Smooth muscle cell (in vitro differentiated cells): ENCODE measurements around the gene MYOG. TPM values are rescaled to one million over a fixed set of nuclear protein-coding genes. Genes with fewer than 3 reads are reported as not detected.

Experiments used
- DNase-seq: peaks from one replicate; lab custom pipeline; 2025; ENCODE audit not compliant: unreplicated experiment; lab: John Stamatoyannopoulos, UW
- H2AFZ ChIP-seq: fragments of 200-600 bp; sonication (generic); 2 replicates; pipeline ENCODE4 v1.6.0; 2016; ENCODE audit warnings: antibody characterized with exemption, low read depth, mild to moderate bottlenecking
- H3F3A ChIP-seq: fragments of 200-600 bp; sonication (generic); 2 replicates; pipeline ENCODE4 v1.6.0; 2017; ENCODE audit warnings: antibody characterized with exemption, low read depth
- H3K27ac ChIP-seq: fragments of 200-600 bp; sonication (generic); 2 replicates; pipeline ENCODE4 v1.5.1; 2016; ENCODE audit warnings: low read depth, mild to moderate bottlenecking
- H3K27me3 ChIP-seq: fragments of 200-600 bp; sonication (generic); 2 replicates; pipeline ENCODE4 v1.6.1; 2016; ENCODE audit warnings: low read depth, mild to moderate bottlenecking
- H3K36me3 ChIP-seq: fragments of 200-600 bp; sonication (generic); 2 replicates; pipeline ENCODE4 v1.5.1; 2016; ENCODE audit warnings: low read depth
- H3K4me1 ChIP-seq: fragments of 200-600 bp; sonication (generic); 2 replicates; pipeline ENCODE4 v1.5.1; 2016; ENCODE audit warnings: low read depth
- H3K4me2 ChIP-seq: fragments of 200-600 bp; sonication (generic); 2 replicates; pipeline ENCODE4 v1.6.0; 2016; ENCODE audit warnings: mild to moderate bottlenecking
- H3K4me3 ChIP-seq: fragments of 200-600 bp; sonication (generic); 2 replicates; pipeline ENCODE4 v1.5.1; 2016; ENCODE audit warnings: mild to moderate bottlenecking
- H3K79me2 ChIP-seq: fragments of 200-600 bp; sonication (generic); 2 replicates; pipeline ENCODE4 v1.6.0; 2016; ENCODE audit warnings: low read depth, mild to moderate bottlenecking
- H3K9ac ChIP-seq: fragments of 200-600 bp; sonication (generic); 2 replicates; pipeline ENCODE4 v1.6.0; 2016; ENCODE audit warnings: low read depth
- H3K9me3 ChIP-seq: fragments of 200-600 bp; sonication (generic); replicated peaks from 2 replicates; pipeline ENCODE4 v1.5.1; 2016; ENCODE audit warnings: low read depth
- H4K20me1 ChIP-seq: fragments of 200-600 bp; sonication (generic); 2 replicates; pipeline ENCODE4 v1.6.0; 2016; ENCODE audit warnings: low read depth
- WGBS: methylation state at CpG from one replicate; pipeline ENCODE4 v1.1.7; 2016; ENCODE audit warnings: low lambda C conversion rate; 5-methylcytosine and 5-hydroxymethylcytosine counted together
- polyA plus RNA-seq: library from polyadenylated mRNA; unstranded; fragments of >200 nt; fragmentation: Nextera tagmentation; extraction: Ambion mirVana; gene quantifications from 2 replicates; pipeline ENCODE4 v1.2.1, GENCODE V29; 2016
- total RNA-seq: library from RNA; depleted of rRNA; stranded (reverse); fragments of >200 nt; gene quantifications from 2 replicates; pipeline ENCODE4 v1.2.3, GENCODE V29; 2014
- TF ChIP-seq, protein P1 (sequence below): fragments of 200-600 bp; sonication (generic); IDR thresholded peaks from 2 replicates; pipeline ENCODE4 v1.5.1; 2017; ENCODE audit warnings: borderline replicate concordance, mild to moderate bottlenecking, antibody characterized with exemption; ENCODE audit not compliant: insufficient read depth, poor library complexity, severe bottlenecking

MYOG gene
- total and polyA plus RNA-seq, 2 experiments from 2014 or later = not detected

DNA sequence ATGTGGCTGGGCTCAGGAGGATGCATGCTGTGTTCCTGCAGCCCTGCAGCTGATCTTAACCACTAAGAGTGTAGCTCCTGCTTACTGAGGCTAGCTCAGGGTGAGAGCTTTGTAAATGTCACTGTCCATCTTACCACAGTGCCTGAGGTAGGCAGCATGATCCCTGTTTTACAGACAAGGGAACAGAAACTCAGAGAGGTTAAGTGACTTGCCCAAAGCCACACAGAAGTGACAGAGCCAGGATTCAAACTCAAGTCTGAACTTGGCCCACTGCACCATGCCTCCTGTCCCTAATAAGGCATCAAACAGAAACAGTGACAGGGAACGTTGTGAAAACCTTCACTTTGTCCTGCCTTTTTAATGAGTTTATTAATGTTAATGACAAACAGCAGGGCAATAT is 31.6 kb downstream of the MYOG start:
- 64% methylated on average over 1 of the region's 1 CpG for WGBS
- no peak overlapping the region for H2AFZ ChIP-seq

DNA sequence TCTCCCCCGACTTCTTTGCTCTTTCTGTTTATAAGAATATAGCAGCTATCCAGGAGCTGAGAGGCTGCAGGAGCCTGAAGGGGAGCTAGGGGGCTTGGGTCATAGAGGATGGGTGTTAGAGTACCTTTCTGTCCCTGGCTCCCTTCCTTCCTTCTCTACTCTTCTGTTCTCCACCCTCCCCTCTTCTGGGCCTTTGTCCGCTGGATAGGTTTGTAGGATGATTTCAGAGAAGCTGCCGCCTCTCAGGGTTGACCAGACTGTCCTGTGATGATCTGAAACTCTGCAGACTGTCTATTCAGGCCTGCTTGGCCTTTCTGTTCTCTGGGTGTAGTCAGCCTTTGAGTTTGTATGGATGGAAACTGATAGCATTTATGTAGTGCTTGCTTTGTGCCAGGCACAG is 33.2 kb downstream of the MYOG start:
- no peak overlapping the region for H2AFZ ChIP-seq
- no peaks in the 10 kb centered on the region for H3K36me3 ChIP-seq
- H3K4me2 ChIP-seq = no peak overlapping the region
- TF ChIP-seq, protein P1, sequence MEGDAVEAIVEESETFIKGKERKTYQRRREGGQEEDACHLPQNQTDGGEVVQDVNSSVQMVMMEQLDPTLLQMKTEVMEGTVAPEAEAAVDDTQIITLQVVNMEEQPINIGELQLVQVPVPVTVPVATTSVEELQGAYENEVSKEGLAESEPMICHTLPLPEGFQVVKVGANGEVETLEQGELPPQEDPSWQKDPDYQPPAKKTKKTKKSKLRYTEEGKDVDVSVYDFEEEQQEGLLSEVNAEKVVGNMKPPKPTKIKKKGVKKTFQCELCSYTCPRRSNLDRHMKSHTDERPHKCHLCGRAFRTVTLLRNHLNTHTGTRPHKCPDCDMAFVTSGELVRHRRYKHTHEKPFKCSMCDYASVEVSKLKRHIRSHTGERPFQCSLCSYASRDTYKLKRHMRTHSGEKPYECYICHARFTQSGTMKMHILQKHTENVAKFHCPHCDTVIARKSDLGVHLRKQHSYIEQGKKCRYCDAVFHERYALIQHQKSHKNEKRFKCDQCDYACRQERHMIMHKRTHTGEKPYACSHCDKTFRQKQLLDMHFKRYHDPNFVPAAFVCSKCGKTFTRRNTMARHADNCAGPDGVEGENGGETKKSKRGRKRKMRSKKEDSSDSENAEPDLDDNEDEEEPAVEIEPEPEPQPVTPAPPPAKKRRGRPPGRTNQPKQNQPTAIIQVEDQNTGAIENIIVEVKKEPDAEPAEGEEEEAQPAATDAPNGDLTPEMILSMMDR = no peak
- H3K4me3 ChIP-seq = no peak overlapping the region
- peaks cover 4% of the 10 kb centered on the region for H3K4me1 ChIP-seq
- H3F3A ChIP-seq = no peaks in the 10 kb centered on the region
- no peaks in the 10 kb centered on the region for H3K27me3 ChIP-seq
- WGBS = 91% methylated on average over 3 of the region's 3 CpGs
- H4K20me1 ChIP-seq = peaks cover 8% of the 10 kb centered on the region
- H3K27ac ChIP-seq = no peak overlapping the region
- DNase-seq = no peak
- no peaks in the 10 kb centered on the region for H3K79me2 ChIP-seq
- H3K9me3 ChIP-seq = no peaks in the 10 kb centered on the region
- no peak overlapping the region for H3K9ac ChIP-seq

More for the DNA sequence above, 31.6 kb downstream of the MYOG start:
- H3K27me3 ChIP-seq = no peaks in the 10 kb centered on the region
- no peak overlapping the region for H3K27ac ChIP-seq
- no peaks in the 10 kb centered on the region for H3K36me3 ChIP-seq
- no peak overlapping the region for H3K4me3 ChIP-seq
- H3K79me2 ChIP-seq = no peaks in the 10 kb centered on the region
- no peak overlapping the region for H3K4me2 ChIP-seq
- no peak for DNase-seq
- H3K4me1 ChIP-seq = peaks cover 4% of the 10 kb centered on the region
- TF ChIP-seq, protein P1 = no peak
- no peaks in the 10 kb centered on the region for H3F3A ChIP-seq
- H3K9me3 ChIP-seq = no peaks in the 10 kb centered on the region
- H4K20me1 ChIP-seq = no peaks in the 10 kb centered on the region
- H3K9ac ChIP-seq = no peak overlapping the region

DNA sequence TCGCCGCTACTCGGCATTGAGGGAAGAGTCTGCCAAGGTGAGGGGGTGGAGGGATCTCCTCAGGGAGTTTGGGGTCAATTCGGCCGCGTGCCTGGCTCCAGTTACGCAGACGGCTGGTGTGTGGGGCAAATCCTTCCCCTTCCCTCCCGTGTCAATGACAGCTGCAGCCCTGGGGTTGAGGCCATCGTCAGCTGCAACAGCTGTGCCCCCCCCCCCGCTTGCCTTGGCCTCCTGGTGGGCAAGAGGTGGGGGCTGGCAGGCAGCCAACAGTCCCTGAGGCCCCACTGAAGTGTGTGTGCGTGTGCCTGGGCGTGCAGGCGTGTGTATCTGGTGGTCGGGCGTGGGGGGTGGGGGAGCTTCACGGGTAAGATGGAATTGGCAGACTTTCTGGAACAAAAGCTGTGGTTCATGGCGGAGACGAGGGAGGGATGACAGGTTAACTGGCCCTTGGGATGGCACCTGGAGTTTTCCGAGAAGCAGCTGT is 33.9 kb downstream of the MYOG start:
- TF ChIP-seq, protein P1 = no peak
- peaks cover 2% of the 10 kb centered on the region for H3F3A ChIP-seq
- peaks cover 15% of the 10 kb centered on the region for H4K20me1 ChIP-seq
- no peak overlapping the region for H3K27ac ChIP-seq
- H2AFZ ChIP-seq = no peak overlapping the region
- H3K4me2 ChIP-seq = no peak overlapping the region
- no peaks in the 10 kb centered on the region for H3K79me2 ChIP-seq
- no peaks in the 10 kb centered on the region for H3K27me3 ChIP-seq
- WGBS = 67% methylated on average over 20 of the region's 20 CpGs
- peaks cover 5% of the 10 kb centered on the region for H3K4me1 ChIP-seq
- H3K9ac ChIP-seq = no peak overlapping the region
- no peak overlapping the region for H3K4me3 ChIP-seq
- no peaks in the 10 kb centered on the region for H3K9me3 ChIP-seq
- no peak for DNase-seq
- no peaks in the 10 kb centered on the region for H3K36me3 ChIP-seq

DNA sequence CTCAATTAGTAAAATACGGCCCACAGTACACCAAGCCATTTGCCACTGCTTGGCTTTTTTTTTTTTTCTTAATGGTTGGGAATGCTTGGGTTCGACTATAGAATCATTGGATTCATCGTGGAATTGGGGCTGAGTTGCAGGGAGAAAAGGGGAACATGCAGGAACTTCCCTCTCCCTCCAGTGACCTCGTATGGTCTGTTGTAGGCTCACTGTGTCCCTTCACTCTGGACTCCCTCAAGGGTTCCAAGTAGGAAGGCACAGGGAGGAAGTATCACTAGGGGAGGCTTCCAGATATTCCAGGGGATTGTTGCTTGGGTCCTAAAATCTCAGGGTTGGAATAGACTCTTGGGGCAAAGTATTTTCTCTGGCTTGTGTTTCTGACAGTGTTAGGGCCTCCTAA is 35.0 kb downstream of the MYOG start:
- H4K20me1 ChIP-seq = peaks cover 23% of the 10 kb centered on the region
- WGBS = 93% methylated on average over 4 of the region's 4 CpGs
- TF ChIP-seq, protein P1 = no peak
- no peaks in the 10 kb centered on the region for H3K36me3 ChIP-seq
- peaks cover 4% of the 10 kb centered on the region for H3F3A ChIP-seq
- H3K4me1 ChIP-seq = peaks cover 10% of the 10 kb centered on the region
- no peaks in the 10 kb centered on the region for H3K9me3 ChIP-seq
- H3K4me3 ChIP-seq = no peak overlapping the region
- H3K79me2 ChIP-seq = no peaks in the 10 kb centered on the region
- no peak for DNase-seq
- H2AFZ ChIP-seq = no peak overlapping the region
- H3K4me2 ChIP-seq = no peak overlapping the region
- no peak overlapping the region for H3K9ac ChIP-seq
- no peaks in the 10 kb centered on the region for H3K27me3 ChIP-seq
- H3K27ac ChIP-seq = no peak overlapping the region
